Measurements from ENCODE around the gene LYPD4.

GRCh38 chr19:41845001-41845050 lies 343 bp upstream of the LYPD4 start, which contains the start of gene DMRTC2:
- TF ChIP-seq CTCF (IDR thresholded peaks at IDR 0.05) (no peak), POLR2A (IDR thresholded peaks at IDR 0.05) (no peak), POLR2AphosphoS5 (IDR thresholded peaks at IDR 0.05) (no peak)
